HepG2 (cell line): ENCODE measurements around the gene QSOX2. TPM values are rescaled to one million over a fixed set of nuclear protein-coding genes. Genes with fewer than 3 reads are reported as not detected.
A peak's percentile ranks its signal among the peaks of the same experiment; 100 is the strongest.

Source experiments
- ATF2 ChIP-seq: sonication (generic); formaldehyde crosslinking; IDR thresholded peaks from 2 replicates; pipeline ENCODE4 v1.4.0; 2020; ENCODE audit warnings: missing genetic modification reagents
- CBX1 ChIP-seq: IDR thresholded peaks from one replicate; pipeline ENCODE4 v1.6.1; 2016; ENCODE audit warnings: antibody characterized with exemption, low read depth
- ELK4 ChIP-seq: sonication (generic); formaldehyde crosslinking; IDR thresholded peaks from 2 replicates; pipeline ENCODE4 v1.9.0; 2021; ENCODE audit warnings: missing genetic modification reagents, borderline replicate concordance
- EZH2 ChIP-seq: conservative IDR thresholded peaks from 2 replicates; pipeline ENCODE4 v1.6.1; 2012; ENCODE audit warnings: mild to moderate bottlenecking, low read depth, low read length, moderate library complexity
- FLYWCH1 ChIP-seq: sonication (generic); formaldehyde crosslinking; IDR thresholded peaks from 2 replicates; pipeline ENCODE4 v1.8.1; 2023; ENCODE audit warnings: mild to moderate bottlenecking, missing genetic modification reagents
- GZF1 ChIP-seq: sonication (generic); formaldehyde crosslinking; IDR thresholded peaks from 2 replicates; pipeline ENCODE4 v1.5.1; 2020; ENCODE audit warnings: mild to moderate bottlenecking, missing genetic modification reagents
- JARID2 ChIP-seq: sonication (generic); formaldehyde crosslinking; IDR thresholded peaks from 2 replicates; pipeline ENCODE4 v1.8.1; 2023; ENCODE audit warnings: missing genetic modification reagents, inconsistent platforms; ENCODE audit not compliant: insufficient replicate concordance
- NCOA2 ChIP-seq: sonication (generic); formaldehyde crosslinking; IDR thresholded peaks from 2 replicates; pipeline ENCODE4 v1.8.0; 2022; ENCODE audit warnings: inconsistent platforms
- SAP130 ChIP-seq: IDR thresholded peaks from 2 replicates; pipeline ENCODE4 v1.6.1; 2016; ENCODE audit warnings: low read depth
- U2AF1 ChIP-seq: fragments of 200-400 bp; formaldehyde crosslinking; optimal IDR thresholded peaks from 2 replicates; pipeline ENCODE3; 2017; ENCODE audit warnings: mild to moderate bottlenecking, low read depth, low read length
- YY1 ChIP-seq: IDR thresholded peaks from 2 replicates; pipeline ENCODE4 v1.6.1; 2011; ENCODE audit warnings: low read length, low read depth, moderate library complexity, mild to moderate bottlenecking; ENCODE audit not compliant: insufficient read depth, insufficient replicate concordance
- ZNF142 ChIP-seq: sonication (generic); formaldehyde crosslinking; IDR thresholded peaks from 2 replicates; pipeline ENCODE4 v1.4.0; 2020; ENCODE audit warnings: missing genetic modification reagents
- ZNF382 ChIP-seq: sonication (generic); formaldehyde crosslinking; IDR thresholded peaks from 2 replicates; pipeline ENCODE4 v1.5.0; 2020; ENCODE audit warnings: missing genetic modification reagents, mild to moderate bottlenecking, borderline replicate concordance
- ZNF576 ChIP-seq: sonication (generic); formaldehyde crosslinking; IDR thresholded peaks from 2 replicates; pipeline ENCODE4 v1.4.0; 2020; ENCODE audit warnings: mild to moderate bottlenecking, missing genetic modification reagents
- ZNF652 ChIP-seq: IDR thresholded peaks from 2 replicates; pipeline ENCODE4 v1.6.1; 2016; ENCODE audit warnings: low read depth, borderline replicate concordance
- ZNF746 ChIP-seq: sonication (generic); formaldehyde crosslinking; IDR thresholded peaks from 2 replicates; pipeline ENCODE4 v1.8.0; 2022; ENCODE audit warnings: mild to moderate bottlenecking, missing genetic modification reagents
- polyA plus RNA-seq, 8 experiments: library from polyadenylated mRNA; depleted of rRNA in 3 of 8; stranded (reverse) in 7 of 8; unstranded in 1 of 8; fragments of >200 nt; fragmentation: Illumina TruSeq in 4 of 8; extraction: Trizol in 4 of 8; gene quantifications; 2 replicates each; pipeline versions ENCODE4 v1.2.1 to v1.2.3, GENCODE V29; 2011 to 2016; ENCODE audit warnings: low read depth in 4 of 8, missing spikeins in 1 of 8, mixed read lengths in 1 of 8; ENCODE audit not compliant: insufficient read depth in 1 of 8
- total RNA-seq, 5 experiments: library from RNA; depleted of rRNA; stranded (reverse); fragments of >200 nt; fragmentation: Illumina TruSeq; extraction: Trizol; gene quantifications; 2 replicates each; pipeline ENCODE4 v1.2.3, GENCODE V29; 2016; ENCODE audit warnings: low read depth in 1 of 5

The QSOX2 gene
- total and polyA plus RNA-seq, 2 of the 13 experiments (the other 11 are each of a cell fraction or from before 2014, with no cell fraction given) = 27.1 to 42.1 TPM

GRCh38 chr9:136204838-136205706 is 40.5 kb downstream of the QSOX2 start, which contains the start of gene LHX3 (continued):
- TF ChIP-seq ZNF142 (CRISPR knock-in tag) (peak; percentile 74; the same call in 1 of the 2 replicates), SAP130 (CRISPR knock-in tag) (0 out of 2 replicates have a peak, but pooled peaks have one; percentile 14), YY1 (no peak), ZNF382 (CRISPR knock-in tag) (no peak), FLYWCH1 (CRISPR knock-in tag) (no peak), CBX1 (no peak), ELK4 (CRISPR knock-in tag) (no peak), JARID2 (CRISPR knock-in tag) (no peak), ZNF746 (CRISPR knock-in tag) (no peak), EZH2 (no peak), ZNF652 (CRISPR knock-in tag) (no peak), ATF2 (no peak), GZF1 (CRISPR knock-in tag) (no peak), U2AF1 (no peak), NCOA2 (CRISPR knock-in tag) (no peak), ZNF576 (CRISPR knock-in tag) (no peak)
